Ascending aorta (tissue), 2 donors: Measurements from ENCODE around the gene CCT6B. TPM values are rescaled to one million over a fixed set of nuclear protein-coding genes. Genes with fewer than 3 reads are reported as not detected.
"Not testable (repeated sequence)": the region's sequence is repeated elsewhere in the genome, so short reads cannot be mapped to it uniquely, and the experiment has no call there.

Experiments used
- DNase-seq, 2 donors: peaks; one replicate each; pipeline ENCODE4 v3.0.0-alpha.2; 2019; ENCODE audit warnings: low spot score in 2 of 2
- H3K27ac ChIP-seq, 2 donors: fragments of 200-600 bp; sonication (generic); one replicate each; pipeline ENCODE4 v1.5.1; 2016 to 2017; ENCODE audit warnings: mild to moderate bottlenecking in 1 of 2
- H3K27me3 ChIP-seq: fragments of 200-600 bp; sonication (generic); one replicate; pipeline ENCODE4 v1.5.1; 2017
- H3K36me3 ChIP-seq, 2 donors: fragments of 200-600 bp; sonication (generic); one replicate each; pipeline ENCODE4 v1.5.1; 2016
- H3K4me1 ChIP-seq, 2 donors: fragments of 200-600 bp; sonication (generic); one replicate each; pipeline ENCODE4 v1.5.1; 2016 to 2017; ENCODE audit warnings: mild to moderate bottlenecking in 1 of 2
- H3K4me3 ChIP-seq, 2 donors: fragments of 200-600 bp; sonication (generic); one replicate each; pipeline ENCODE4 v1.5.1; 2016 to 2017; ENCODE audit warnings: mild to moderate bottlenecking in 1 of 2
- H3K9me3 ChIP-seq, 2 donors: fragments of 200-600 bp; sonication (generic); one replicate each; pipeline ENCODE4 v1.5.1; 2016
- intact Hi-C: fragments of 100-400 bp; cut with DNase I; formaldehyde crosslinking; loops from one replicate; pipeline ENCODE4 v1.15.1; 2023
- total RNA-seq: library from RNA; depleted of rRNA; stranded (reverse); fragments of >200 nt; gene quantifications from one replicate; pipeline ENCODE4 v1.1.0, GENCODE V29; 2016
- TF ChIP-seq, protein P1 (sequence below), 3 experiments: fragments of 200-600 bp in 2 of 3; fragments of 450-650 bp in 1 of 3; sonication (generic) in 2 of 3; IDR thresholded peaks; one replicate each; pipeline ENCODE4 v1.5.1; 2016 to 2019; ENCODE audit warnings: antibody characterized with exemption in 3 of 3, mild to moderate bottlenecking in 1 of 3, moderate library complexity in 1 of 3

The CCT6B gene
- total RNA-seq, 1 donor from 2014 or later = not detected

DNA sequence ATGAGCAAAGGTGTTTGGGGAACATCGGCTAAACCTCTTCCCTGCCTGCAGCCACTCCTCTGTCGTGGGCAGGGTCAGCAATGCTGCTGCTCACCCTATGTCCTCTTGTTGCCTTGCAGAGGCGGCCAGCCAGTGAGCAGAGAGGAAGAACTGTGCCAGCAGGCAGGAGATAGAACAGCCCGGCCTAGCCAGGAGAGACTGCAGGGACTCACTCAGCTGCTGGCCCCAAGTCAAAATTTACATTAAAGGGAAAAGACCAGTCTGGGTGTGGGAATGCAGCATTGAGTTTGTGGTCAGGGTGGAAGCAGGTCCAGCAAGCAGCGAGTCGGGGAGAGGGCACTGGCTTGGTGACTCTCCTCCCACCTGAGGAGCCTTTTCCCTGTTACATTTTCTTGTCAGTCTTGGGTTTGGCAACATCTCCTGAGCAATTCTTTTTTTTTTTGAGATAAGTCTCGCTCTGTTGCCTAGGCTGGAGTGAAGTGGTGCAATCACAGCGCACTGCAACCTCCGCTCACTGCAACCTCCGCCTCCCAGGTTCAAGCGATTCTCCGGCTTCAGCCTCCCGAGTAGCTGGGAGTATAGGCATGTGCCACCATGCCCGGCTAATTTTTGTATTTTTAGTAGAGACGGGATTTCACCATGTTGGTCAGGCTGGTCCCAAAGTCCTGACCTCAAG, 41.8 kb upstream of the CCT6B start:
- TF ChIP-seq, protein P1, sequence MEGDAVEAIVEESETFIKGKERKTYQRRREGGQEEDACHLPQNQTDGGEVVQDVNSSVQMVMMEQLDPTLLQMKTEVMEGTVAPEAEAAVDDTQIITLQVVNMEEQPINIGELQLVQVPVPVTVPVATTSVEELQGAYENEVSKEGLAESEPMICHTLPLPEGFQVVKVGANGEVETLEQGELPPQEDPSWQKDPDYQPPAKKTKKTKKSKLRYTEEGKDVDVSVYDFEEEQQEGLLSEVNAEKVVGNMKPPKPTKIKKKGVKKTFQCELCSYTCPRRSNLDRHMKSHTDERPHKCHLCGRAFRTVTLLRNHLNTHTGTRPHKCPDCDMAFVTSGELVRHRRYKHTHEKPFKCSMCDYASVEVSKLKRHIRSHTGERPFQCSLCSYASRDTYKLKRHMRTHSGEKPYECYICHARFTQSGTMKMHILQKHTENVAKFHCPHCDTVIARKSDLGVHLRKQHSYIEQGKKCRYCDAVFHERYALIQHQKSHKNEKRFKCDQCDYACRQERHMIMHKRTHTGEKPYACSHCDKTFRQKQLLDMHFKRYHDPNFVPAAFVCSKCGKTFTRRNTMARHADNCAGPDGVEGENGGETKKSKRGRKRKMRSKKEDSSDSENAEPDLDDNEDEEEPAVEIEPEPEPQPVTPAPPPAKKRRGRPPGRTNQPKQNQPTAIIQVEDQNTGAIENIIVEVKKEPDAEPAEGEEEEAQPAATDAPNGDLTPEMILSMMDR (IDR thresholded peaks at IDR 0.05) = no peak
- H3K9me3 ChIP-seq = no peaks in the 10 kb centered on the region
- H3K27ac ChIP-seq = no peak overlapping the region
- H3K4me3 ChIP-seq = no peak overlapping the region
- H3K4me1 ChIP-seq = peaks cover 0 to under 1% of the 10 kb centered on the region in 2 donors
- H3K36me3 ChIP-seq = peaks cover 39 to 81% of the 10 kb centered on the region in 2 donors
- DNase-seq = no peak
- no peaks in the 10 kb centered on the region for H3K27me3 ChIP-seq
- intact Hi-C loops = no loop called here

DNA sequence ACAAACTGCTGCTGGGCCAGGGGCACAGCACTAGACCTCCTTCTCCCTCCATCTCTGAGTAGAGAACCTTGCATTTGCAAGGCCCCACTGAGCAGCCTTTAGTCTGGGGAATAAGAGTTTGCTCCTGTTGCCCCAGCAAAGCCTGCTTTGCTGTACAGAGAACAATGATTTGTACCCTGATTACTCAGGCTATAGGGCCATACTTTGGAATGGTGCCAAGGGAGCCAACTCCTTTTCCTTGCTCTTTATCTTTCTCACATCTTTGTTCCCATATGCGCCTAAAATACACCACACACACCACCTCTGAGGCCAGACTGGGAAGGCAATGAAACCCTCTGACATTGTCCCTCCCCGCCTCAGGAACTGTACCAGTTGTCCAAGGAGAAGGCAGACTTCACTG, 40.3 kb upstream of the CCT6B start:
- H3K27ac ChIP-seq = no peak overlapping the region
- H3K4me3 ChIP-seq = no peak overlapping the region
- TF ChIP-seq, protein P1 (IDR thresholded peaks at IDR 0.05) = no peak
- H3K9me3 ChIP-seq = no peaks in the 10 kb centered on the region
- DNase-seq = no peak
- peaks cover 33 to 70% of the 10 kb centered on the region in 2 donors for H3K36me3 ChIP-seq
- intact Hi-C loops = no loop called here
- peaks cover 0 to 13% of the 10 kb centered on the region in 2 donors for H3K4me1 ChIP-seq
- no peaks in the 10 kb centered on the region for H3K27me3 ChIP-seq

DNA sequence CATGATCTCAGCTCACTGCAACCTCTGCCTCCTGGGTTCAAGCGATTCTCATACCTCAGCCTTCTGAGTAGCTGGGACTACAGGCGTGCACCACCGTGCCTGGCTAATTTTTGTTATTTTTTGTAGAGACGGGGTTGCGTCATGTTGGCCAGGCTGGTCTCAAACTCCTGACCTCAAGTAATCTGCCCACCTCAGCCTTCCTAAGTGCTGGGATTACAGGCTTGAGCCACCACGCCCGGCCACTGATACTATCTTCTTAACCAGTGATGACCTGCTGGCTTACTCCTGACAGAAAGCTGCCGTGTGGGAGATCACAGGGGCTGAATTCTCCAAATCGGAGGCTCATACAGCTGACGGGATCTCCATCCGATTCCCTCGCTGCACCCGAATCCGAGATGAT, 39.7 kb upstream of the CCT6B start:
- H3K27ac ChIP-seq, H3K27me3 ChIP-seq, DNase-seq, H3K9me3 ChIP-seq, intact Hi-C loops, H3K4me3 ChIP-seq: not testable (repeated sequence)
- H3K4me1 ChIP-seq = peaks cover 0 to 13% of the 10 kb centered on the region in 2 donors
- H3K36me3 ChIP-seq = peaks cover 35 to 72% of the 10 kb centered on the region in 2 donors

DNA sequence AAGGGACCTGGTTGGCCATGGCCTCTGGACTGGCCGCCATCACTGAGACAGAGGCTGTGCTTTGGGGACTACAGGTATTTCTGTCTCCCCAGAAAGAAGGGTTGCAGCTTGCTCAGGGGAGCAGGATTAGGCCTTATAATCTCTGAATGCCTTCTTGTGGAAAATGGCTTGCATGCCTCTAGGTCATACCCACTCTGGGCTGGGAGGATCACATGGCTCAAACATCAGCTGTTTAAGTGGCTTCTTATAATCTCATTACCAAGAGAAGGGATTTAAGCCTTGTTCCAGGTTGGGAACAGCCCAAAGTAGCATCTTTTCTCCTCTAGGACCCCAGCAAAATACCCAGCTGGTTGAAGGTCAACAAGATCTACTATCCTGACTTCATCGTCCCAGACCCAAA, 38.2 kb upstream of the CCT6B start:
- no peak overlapping the region for H3K4me3 ChIP-seq
- TF ChIP-seq, protein P1 (IDR thresholded peaks at IDR 0.05) = no peak
- peaks cover 38 to 79% of the 10 kb centered on the region in 2 donors for H3K36me3 ChIP-seq
- no peak for DNase-seq
- intact Hi-C loops = loop anchor here (5.0 kb wide), 1 partner anchor 88 kb away; no protein-coding TSS in a partner anchor
- no peak overlapping the region for H3K27ac ChIP-seq
- H3K9me3 ChIP-seq = no peaks in the 10 kb centered on the region
- H3K4me1 ChIP-seq = peaks cover 0 to 13% of the 10 kb centered on the region in 2 donors
- no peaks in the 10 kb centered on the region for H3K27me3 ChIP-seq

DNA sequence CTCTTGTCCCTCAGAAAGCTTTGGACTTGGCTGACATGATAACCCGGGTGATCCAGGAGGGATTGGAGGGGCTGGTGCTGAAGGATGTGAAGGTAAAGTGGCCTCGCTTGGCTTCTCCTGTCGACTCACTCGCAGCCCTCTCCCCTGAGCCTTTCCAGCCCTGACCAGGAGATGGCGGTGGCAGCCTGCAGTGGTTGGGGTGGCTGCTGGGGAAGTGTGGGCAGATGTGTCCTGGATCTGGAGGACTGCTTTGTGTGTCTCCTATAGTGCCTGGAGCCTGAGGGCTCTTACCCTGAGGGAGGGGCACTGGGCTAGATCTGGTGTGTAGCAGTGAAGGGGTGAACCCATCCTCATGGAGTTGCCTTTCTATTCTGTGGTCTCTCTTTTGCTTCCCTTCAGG, 36.9 kb upstream of the CCT6B start:
- TF ChIP-seq, protein P1 (IDR thresholded peaks at IDR 0.05) = peak; percentile 33 to 53 (median 48)

DNA sequence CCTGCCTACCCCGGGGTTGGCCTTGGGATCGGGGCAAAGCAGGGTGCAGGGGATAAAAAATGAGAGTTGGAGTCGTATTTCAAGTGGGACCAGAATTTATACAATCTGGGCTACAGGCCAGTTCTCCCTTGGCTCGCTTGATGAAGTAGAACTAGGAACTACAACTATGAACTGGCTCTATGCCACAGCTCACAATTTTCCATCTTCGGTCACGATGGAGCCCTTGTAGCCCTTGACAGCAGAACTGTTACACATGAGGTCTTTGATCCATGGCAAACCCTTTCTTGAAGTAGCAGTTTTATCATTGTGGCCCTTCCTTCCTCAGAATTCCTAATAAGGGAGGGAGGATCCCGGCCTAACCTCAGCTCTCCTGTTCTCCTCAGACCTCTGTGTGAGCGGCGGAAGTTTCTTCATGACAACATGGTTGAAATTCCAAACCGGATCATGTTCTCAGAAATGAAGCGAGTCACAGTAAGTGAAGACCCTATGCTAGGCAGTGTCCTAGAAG, 36.1 kb upstream of the CCT6B start:
- DNase-seq = peak in 1 of 2 donors; percentile 78
- Histone ChIP-seq H3K27me3 (no peaks in the 10 kb centered on the region), H3K9me3 (no peaks in the 10 kb centered on the region), H3K36me3 (peaks cover 46 to 74% of the 10 kb centered on the region in 2 donors), H3K4me3 (no peak overlapping the region), H3K27ac (peak overlapping the region; percentile 54 to 76), H3K4me1 (peaks cover 0 to 13% of the 10 kb centered on the region in 2 donors)
- TF ChIP-seq, protein P1 (IDR thresholded peaks at IDR 0.05) = no peak
- intact Hi-C loops = loop anchor here (5.0 kb wide), 1 partner anchor 90 kb away; no protein-coding TSS in a partner anchor

More for the DNA sequence above, 36.9 kb upstream of the CCT6B start:
- Histone ChIP-seq H3K36me3 (peaks cover 43 to 73% of the 10 kb centered on the region in 2 donors), H3K4me1 (peaks cover 0 to 13% of the 10 kb centered on the region in 2 donors), H3K4me3 (no peak overlapping the region), H3K9me3 (no peaks in the 10 kb centered on the region), H3K27me3 (no peaks in the 10 kb centered on the region), H3K27ac (peak overlapping the region; percentile 54 to 76)
- peak in 1 of 2 donors; percentile 22 for DNase-seq
- intact Hi-C loops = loop anchor here (5.0 kb wide), 1 partner anchor 89 kb away; no protein-coding TSS in a partner anchor
